ENCODE results near the gene DUSP3. TPM values are rescaled to one million over a fixed set of nuclear protein-coding genes. Genes with fewer than 3 reads are reported as not detected.

The DUSP3 gene
- total RNA-seq, 2 donors from 2014 or later: 25.4 to 31.0 TPM

GRCh38 chr17:43753493-43754129 lies 25.2 kb downstream of the DUSP3 start:
- Histone ChIP-seq H3K4me3 (ENCODE audit: low read length) (no peak overlapping the region), H3K27me3 (ENCODE audit: control insufficient read depth, insufficient read depth, low read length, poor library complexity, severe bottlenecking) (peaks cover 12% of the 10 kb centered on the region), H3K4me1 (ENCODE audit: control insufficient read depth, insufficient read depth, low read length) (no peaks in the 10 kb centered on the region), H3K36me3 (ENCODE audit: control insufficient read depth, insufficient read depth, low read length) (no peaks in the 10 kb centered on the region), H3K9ac (ENCODE audit: extremely low read depth, low read length, poor library complexity, severe bottlenecking) (no peak overlapping the region), H3K27ac (ENCODE audit: low read depth, low read length) (no peak overlapping the region), H3K9me3 (ENCODE audit: control insufficient read depth, low read length) (no peaks in the 10 kb centered on the region)
- Mint-ChIP-seq H3K9me3 (no peaks in the 10 kb centered on the region), H3K4me1 (no peaks in the 10 kb centered on the region), H3K4me3 (no peak overlapping the region), H3K36me3 (ENCODE audit: low read depth) (no peaks in the 10 kb centered on the region), H3K27ac (no peak overlapping the region), H3K27me3 (ENCODE audit: insufficient read depth) (peaks cover 57% of the 10 kb centered on the region)
- TF ChIP-seq CTCF (conservative IDR thresholded peaks at IDR 0.05): no peak
- 92 to 97% methylated on average over 3 to 5 of the region's 5 CpGs for WGBS, 2 experiments (ENCODE audit: insufficient coverage in 1 of 2, insufficient read length in 1 of 2)
- no peak for DNase-seq

GRCh38 chr17:43750153-43750552 lies 28.6 kb downstream of the DUSP3 start:
- no peaks in the 10 kb centered on the region for H3K9me3 ChIP-seq (ENCODE audit: control insufficient read depth, low read length)
- H3K4me1 Mint-ChIP-seq: peaks cover 13% of the 10 kb centered on the region
- WGBS, 2 experiments (ENCODE audit: insufficient coverage in 1 of 2, insufficient read length in 1 of 2): 87 to 88% methylated on average over 5 of the region's 5 CpGs
- TF ChIP-seq CTCF (conservative IDR thresholded peaks at IDR 0.05): no peak
- no peak overlapping the region for H3K27ac Mint-ChIP-seq
- H3K4me1 ChIP-seq (ENCODE audit: control insufficient read depth, insufficient read depth, low read length): no peaks in the 10 kb centered on the region
- no peaks in the 10 kb centered on the region for H3K36me3 ChIP-seq (ENCODE audit: control insufficient read depth, insufficient read depth, low read length)
- H3K4me3 Mint-ChIP-seq: no peak overlapping the region
- H3K9ac ChIP-seq (ENCODE audit: extremely low read depth, low read length, poor library complexity, severe bottlenecking): no peak overlapping the region
- DNase-seq: no peak
- H3K36me3 Mint-ChIP-seq (ENCODE audit: low read depth): no peaks in the 10 kb centered on the region
- H3K9me3 Mint-ChIP-seq: no peaks in the 10 kb centered on the region
- no peak overlapping the region for H3K4me3 ChIP-seq (ENCODE audit: low read length)
- H3K27me3 ChIP-seq (ENCODE audit: control insufficient read depth, insufficient read depth, low read length, poor library complexity, severe bottlenecking): peaks cover 6% of the 10 kb centered on the region
- no peak overlapping the region for H3K27ac ChIP-seq (ENCODE audit: low read depth, low read length)
- peaks cover 30% of the 10 kb centered on the region for H3K27me3 Mint-ChIP-seq (ENCODE audit: insufficient read depth)

- Histone ChIP-seq H3K27ac (ENCODE audit: low read depth, low read length) (peak overlapping the region; percentile 13), H3K27me3 (ENCODE audit: control insufficient read depth, insufficient read depth, low read length, poor library complexity, severe bottlenecking) (no peaks in the 10 kb centered on the region), H3K4me1 (ENCODE audit: control insufficient read depth, insufficient read depth, low read length) (no peaks in the 10 kb centered on the region), H3K4me3 (ENCODE audit: low read length) (no peak overlapping the region), H3K36me3 (ENCODE audit: control insufficient read depth, insufficient read depth, low read length) (no peaks in the 10 kb centered on the region), H3K9ac (ENCODE audit: extremely low read depth, low read length, poor library complexity, severe bottlenecking) (no peak overlapping the region), H3K9me3 (ENCODE audit: control insufficient read depth, low read length) (no peaks in the 10 kb centered on the region)
- Mint-ChIP-seq H3K27ac (no peak overlapping the region), H3K4me3 (no peak overlapping the region), H3K36me3 (ENCODE audit: low read depth) (no peaks in the 10 kb centered on the region), H3K4me1 (peaks cover 18% of the 10 kb centered on the region), H3K9me3 (no peaks in the 10 kb centered on the region), H3K27me3 (ENCODE audit: insufficient read depth) (peaks cover 10% of the 10 kb centered on the region)
- DNase-seq: no peak
- TF ChIP-seq CTCF (conservative IDR thresholded peaks at IDR 0.05): no peak
- WGBS, 2 experiments (ENCODE audit: insufficient coverage in 1 of 2, insufficient read length in 1 of 2): 15 to 24% methylated on average over 2 to 6 of the region's 6 CpGs
Measured at GRCh38 chr17:43745541-43745940, 33.2 kb downstream of the DUSP3 start.

Measured in endodermal cell (in vitro differentiated cells).